ENCODE data around the gene CCDC149.

The CCDC149 gene

DNA sequence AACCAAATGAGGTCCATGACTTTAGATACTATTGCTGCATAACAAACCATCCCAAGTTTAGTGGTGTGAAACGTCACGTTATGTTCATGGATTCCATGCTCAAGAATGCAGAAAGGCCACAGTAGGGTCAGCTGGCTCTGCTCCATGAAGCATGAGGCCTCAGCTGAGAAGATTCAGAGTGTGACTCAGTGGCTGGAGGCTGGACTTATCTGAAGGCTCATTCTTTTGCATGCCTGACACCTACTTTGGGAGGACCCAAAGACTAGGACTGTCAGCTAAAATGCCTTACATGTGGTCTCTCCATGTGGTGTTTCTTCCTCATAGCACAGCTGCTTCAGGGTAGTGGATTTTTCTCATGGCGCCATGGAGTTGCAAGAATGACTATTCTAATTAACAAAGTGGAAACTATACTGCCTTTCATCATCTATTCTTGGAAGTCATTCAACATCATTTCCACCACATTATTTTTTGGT, 11.5 kb upstream of the CCDC149 start:
- TF ChIP-seq GABPA (IDR thresholded peaks at IDR 0.05; ENCODE audit: low read depth) (no peak), REST (IDR thresholded peaks at IDR 0.05; ENCODE audit: insufficient replicate concordance, low read depth) (no peak), POLR2AphosphoS5 (IDR thresholded peaks at IDR 0.05; ENCODE audit: low read depth) (no peak), SPI1 (IDR thresholded peaks at IDR 0.05; ENCODE audit: borderline replicate concordance, low read depth) (no peak)
- TF ChIP-seq, protein P1, sequence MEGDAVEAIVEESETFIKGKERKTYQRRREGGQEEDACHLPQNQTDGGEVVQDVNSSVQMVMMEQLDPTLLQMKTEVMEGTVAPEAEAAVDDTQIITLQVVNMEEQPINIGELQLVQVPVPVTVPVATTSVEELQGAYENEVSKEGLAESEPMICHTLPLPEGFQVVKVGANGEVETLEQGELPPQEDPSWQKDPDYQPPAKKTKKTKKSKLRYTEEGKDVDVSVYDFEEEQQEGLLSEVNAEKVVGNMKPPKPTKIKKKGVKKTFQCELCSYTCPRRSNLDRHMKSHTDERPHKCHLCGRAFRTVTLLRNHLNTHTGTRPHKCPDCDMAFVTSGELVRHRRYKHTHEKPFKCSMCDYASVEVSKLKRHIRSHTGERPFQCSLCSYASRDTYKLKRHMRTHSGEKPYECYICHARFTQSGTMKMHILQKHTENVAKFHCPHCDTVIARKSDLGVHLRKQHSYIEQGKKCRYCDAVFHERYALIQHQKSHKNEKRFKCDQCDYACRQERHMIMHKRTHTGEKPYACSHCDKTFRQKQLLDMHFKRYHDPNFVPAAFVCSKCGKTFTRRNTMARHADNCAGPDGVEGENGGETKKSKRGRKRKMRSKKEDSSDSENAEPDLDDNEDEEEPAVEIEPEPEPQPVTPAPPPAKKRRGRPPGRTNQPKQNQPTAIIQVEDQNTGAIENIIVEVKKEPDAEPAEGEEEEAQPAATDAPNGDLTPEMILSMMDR (IDR thresholded peaks at IDR 0.05; ENCODE audit: insufficient read depth, low read length) = no peak
- Histone ChIP-seq H3K27me3 (ENCODE audit: insufficient read depth, poor library complexity, severe bottlenecking) (no peaks in the 10 kb centered on the region), H3K4me3 (replicated peaks; ENCODE audit: insufficient read depth, low read length) (no peak overlapping the region), H3K27ac (replicated peaks) (no peak overlapping the region)
- DNase-seq (ENCODE audit: low read depth in 1 of 2, low spot score in 1 of 2) = no peak

DNA sequence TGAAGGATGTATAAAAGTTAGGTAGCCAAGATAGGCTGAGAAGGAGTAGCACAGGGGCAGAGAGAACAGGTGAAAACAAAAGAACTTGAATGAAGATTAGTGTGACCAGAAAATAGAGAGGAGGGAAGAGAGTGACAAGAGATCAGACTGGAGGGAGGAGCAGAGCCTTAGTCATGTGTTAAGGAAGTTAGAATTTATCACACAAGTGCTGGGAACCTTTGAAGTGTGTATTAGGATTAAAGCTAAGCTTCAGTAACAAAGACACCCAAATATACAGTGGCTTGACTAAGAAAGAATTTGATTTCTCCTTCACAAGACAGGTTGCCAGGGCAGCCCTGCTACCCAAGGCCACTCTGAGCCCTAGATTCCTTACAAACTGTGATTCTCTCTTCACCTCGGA, 10.7 kb upstream of the CCDC149 start:
- TF ChIP-seq SPI1 (IDR thresholded peaks at IDR 0.05; ENCODE audit: borderline replicate concordance, low read depth) = no peak
- H3K4me3 ChIP-seq (replicated peaks; ENCODE audit: insufficient read depth, low read length) = no peak overlapping the region
- H3K27ac ChIP-seq (replicated peaks) = no peak overlapping the region
- no peaks in the 10 kb centered on the region for H3K27me3 ChIP-seq (ENCODE audit: insufficient read depth, poor library complexity, severe bottlenecking)
- no peak for DNase-seq (ENCODE audit: low read depth in 1 of 2, low spot score in 1 of 2)

DNA sequence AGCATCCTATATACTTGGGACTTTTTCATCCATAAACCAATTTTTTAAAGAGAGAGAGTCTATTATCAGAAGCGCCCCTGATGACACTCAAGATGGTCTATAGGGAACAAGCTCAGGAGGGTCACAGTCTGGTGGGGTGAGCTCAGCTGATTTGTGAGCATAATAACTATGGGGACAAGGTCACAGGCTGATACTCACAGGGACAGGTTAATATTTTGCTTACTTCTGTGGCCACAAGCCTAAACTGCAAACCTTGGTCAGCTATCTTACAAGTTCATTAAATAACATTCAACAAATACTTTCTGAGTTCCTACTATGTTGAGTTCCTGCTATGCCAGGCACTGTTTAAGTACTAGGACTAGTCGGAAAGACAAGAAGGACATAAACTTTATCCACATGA, 10.2 kb upstream of the CCDC149 start:
- H3K27me3 ChIP-seq (ENCODE audit: insufficient read depth, poor library complexity, severe bottlenecking) = no peaks in the 10 kb centered on the region
- no peak overlapping the region for H3K4me3 ChIP-seq (replicated peaks; ENCODE audit: insufficient read depth, low read length)
- no peak for DNase-seq (ENCODE audit: low read depth in 1 of 2, low spot score in 1 of 2)
- no peak overlapping the region for H3K27ac ChIP-seq (replicated peaks)
- TF ChIP-seq POLR2AphosphoS5 (IDR thresholded peaks at IDR 0.05; ENCODE audit: low read depth) (no peak), GABPA (IDR thresholded peaks at IDR 0.05; ENCODE audit: low read depth) (no peak), SPI1 (IDR thresholded peaks at IDR 0.05; ENCODE audit: borderline replicate concordance, low read depth) (no peak), REST (IDR thresholded peaks at IDR 0.05; ENCODE audit: insufficient replicate concordance, low read depth) (no peak)
- TF ChIP-seq, protein P1 (IDR thresholded peaks at IDR 0.05; ENCODE audit: insufficient read depth, low read length) = no peak

GRCh38 chr4:24922416-24922815, 9.6 kb upstream of the CCDC149 start:
- TF ChIP-seq REST (IDR thresholded peaks at IDR 0.05; ENCODE audit: insufficient replicate concordance, low read depth) = no peak
- TF ChIP-seq, protein P1 (IDR thresholded peaks at IDR 0.05; ENCODE audit: insufficient read depth, low read length) = no peak
- TF ChIP-seq POLR2AphosphoS5 (IDR thresholded peaks at IDR 0.05; ENCODE audit: low read depth) = no peak
- TF ChIP-seq GABPA (IDR thresholded peaks at IDR 0.05; ENCODE audit: low read depth) = no peak
- TF ChIP-seq SPI1 (IDR thresholded peaks at IDR 0.05; ENCODE audit: borderline replicate concordance, low read depth) = no peak
- Histone ChIP-seq H3K27ac (replicated peaks) (no peak overlapping the region), H3K27me3 (ENCODE audit: insufficient read depth, poor library complexity, severe bottlenecking) (no peaks in the 10 kb centered on the region), H3K4me3 (replicated peaks; ENCODE audit: insufficient read depth, low read length) (no peak overlapping the region)
- DNase-seq (ENCODE audit: low read depth in 1 of 2, low spot score in 1 of 2) = no peak
